Mucosa of stomach (tissue), 1 donor: ENCODE measurements around the gene VEZT.

ENCODE experiments used
- H3K27me3 ChIP-seq: one replicate; pipeline ENCODE4 v1.7.0; 2013; ENCODE audit warnings: mild to moderate bottlenecking, low read length; ENCODE audit not compliant: control insufficient read depth, insufficient read depth
- H3K36me3 ChIP-seq: one replicate; pipeline ENCODE4 v1.7.0; 2013; ENCODE audit warnings: low read length; ENCODE audit not compliant: control insufficient read depth, insufficient read depth
- H3K4me1 ChIP-seq: one replicate; pipeline ENCODE4 v1.7.0; 2013; ENCODE audit warnings: mild to moderate bottlenecking, low read length; ENCODE audit not compliant: control insufficient read depth, insufficient read depth
- H3K4me3 ChIP-seq: one replicate; pipeline ENCODE4 v1.7.0; 2013; ENCODE audit warnings: low read length
- H3K9ac ChIP-seq: one replicate; pipeline ENCODE4 v1.7.0; 2013; ENCODE audit warnings: mild to moderate bottlenecking, low read length, moderate library complexity
- H3K9me3 ChIP-seq: one replicate; pipeline ENCODE4 v1.7.0; 2013; ENCODE audit warnings: mild to moderate bottlenecking, low read length, moderate library complexity; ENCODE audit not compliant: control insufficient read depth
- donor health status: Pancreatic carcinoma.

The VEZT gene

GRCh38 chr12:95339086-95339788 lies 121.6 kb downstream of the VEZT start:
- H3K9ac ChIP-seq: no peak overlapping the region
- H3K9me3 ChIP-seq: no peaks in the 10 kb centered on the region
- H3K4me3 ChIP-seq: no peak overlapping the region
- H3K36me3 ChIP-seq: no peaks in the 10 kb centered on the region
- H3K27me3 ChIP-seq: no peaks in the 10 kb centered on the region
- H3K4me1 ChIP-seq: peaks cover 6% of the 10 kb centered on the region

GRCh38 chr12:95342008-95342407 lies 124.4 kb downstream of the VEZT start:
- Histone ChIP-seq H3K9ac (no peak overlapping the region), H3K9me3 (no peaks in the 10 kb centered on the region), H3K27me3 (no peaks in the 10 kb centered on the region), H3K36me3 (no peaks in the 10 kb centered on the region), H3K4me1 (no peaks in the 10 kb centered on the region), H3K4me3 (no peak overlapping the region)

GRCh38 chr12:95343461-95344230 lies 126.0 kb downstream of the VEZT start:
- no peak overlapping the region for H3K4me3 ChIP-seq
- H3K9me3 ChIP-seq: no peaks in the 10 kb centered on the region
- H3K27me3 ChIP-seq: no peaks in the 10 kb centered on the region
- no peaks in the 10 kb centered on the region for H3K36me3 ChIP-seq
- no peaks in the 10 kb centered on the region for H3K4me1 ChIP-seq
- H3K9ac ChIP-seq: no peak overlapping the region

GRCh38 chr12:95349291-95349690 lies 131.7 kb downstream of the VEZT start:
- Histone ChIP-seq H3K36me3 (no peaks in the 10 kb centered on the region), H3K9ac (no peak overlapping the region), H3K9me3 (no peaks in the 10 kb centered on the region), H3K4me3 (no peak overlapping the region), H3K27me3 (no peaks in the 10 kb centered on the region), H3K4me1 (no peaks in the 10 kb centered on the region)

GRCh38 chr12:95351748-95352147 lies 134.1 kb downstream of the VEZT start:
- Histone ChIP-seq H3K4me1 (no peaks in the 10 kb centered on the region), H3K9me3 (no peaks in the 10 kb centered on the region), H3K27me3 (no peaks in the 10 kb centered on the region), H3K9ac (no peak overlapping the region), H3K36me3 (no peaks in the 10 kb centered on the region), H3K4me3 (no peak overlapping the region)
